ENCODE measurements around the gene SEMG1. TPM values are rescaled to one million over a fixed set of nuclear protein-coding genes. Genes with fewer than 3 reads are reported as not detected.

SEMG1 gene
- total RNA-seq, 1 experiment from 2014 or later = 2.0 TPM

- Histone ChIP-seq H2BK20ac (ENCODE audit: low read depth, low read length, poor library complexity, severe bottlenecking) (no peak overlapping the region), H2BK15ac (ENCODE audit: low read depth, low read length) (no peak overlapping the region), H3K27ac (ENCODE audit: insufficient read length, low read depth, low read length) (no peak overlapping the region), H3K4me2 (ENCODE audit: insufficient read depth, insufficient read length, low read length) (no peak overlapping the region), H4K20me1 (ENCODE audit: control insufficient read depth, insufficient read depth, insufficient read length) (no peaks in the 10 kb centered on the region), H3K9ac (ENCODE audit: extremely low read depth, insufficient read length, low read length) (no peak overlapping the region), H3K4me1 (ENCODE audit: insufficient read depth, low read length) (peaks cover 4% of the 10 kb centered on the region; the same call in 1 of the 2 replicates), H3K9me3 (ENCODE audit: control insufficient read depth, low read depth, low read length) (no peaks in the 10 kb centered on the region), H3K23me2 (ENCODE audit: insufficient read length, low read depth, low read length, poor library complexity, severe bottlenecking) (no peaks in the 10 kb centered on the region), H3K14ac (ENCODE audit: insufficient read depth, low read length) (no peak overlapping the region), H3K56ac (ENCODE audit: insufficient read length, low read depth, low read length) (no peak overlapping the region), H2AK5ac (ENCODE audit: insufficient read length, low read length) (no peak overlapping the region), H4K5ac (ENCODE audit: insufficient read length, low read depth, low read length) (no peak overlapping the region), H3K27me3 (ENCODE audit: insufficient read depth, low read length) (no peaks in the 10 kb centered on the region), H2BK5ac (ENCODE audit: insufficient read length, low read length) (no peak overlapping the region), H2BK120ac (ENCODE audit: low read depth, low read length, poor library complexity, severe bottlenecking) (no peak overlapping the region), H4K8ac (replicated peaks; ENCODE audit: insufficient read length, low read depth, low read length) (no peak overlapping the region), H2AFZ (ENCODE audit: low read length) (no peak overlapping the region), H4K91ac (ENCODE audit: insufficient read length, low read depth, low read length) (no peak overlapping the region), H3K79me1 (ENCODE audit: insufficient read depth, low read depth, low read length, poor library complexity, severe bottlenecking) (no peaks in the 10 kb centered on the region), H2BK12ac (ENCODE audit: insufficient read length, low read depth, low read length) (no peak overlapping the region), H3K79me2 (ENCODE audit: insufficient read depth, low read length) (no peaks in the 10 kb centered on the region), H3K18ac (ENCODE audit: insufficient read length, low read depth, low read length) (no peak overlapping the region), H3K23ac (ENCODE audit: insufficient read length, low read depth, low read length) (no peak overlapping the region), H3K4ac (ENCODE audit: low read depth, low read length) (no peak overlapping the region), H3T11ph (ENCODE audit: low read length) (no peak overlapping the region)
- H3K9me3 Mint-ChIP-seq = no peaks in the 10 kb centered on the region; a peak in 1 of 5 replicates
- peaks cover 20 to 21% of the 10 kb centered on the region in 2 experiments for H3K4me1 Mint-ChIP-seq
- no CpG with 5 or more reads among the region's 3 CpGs for WGBS (ENCODE audit: extremely low coverage, insufficient read length, low lambda C conversion rate)
- DNase-seq = no peak
- TF ChIP-seq CTCF (conservative IDR thresholded peaks at IDR 0.05) = no peak
- H3K27me3 Mint-ChIP-seq (ENCODE audit: low read depth) = peaks cover 23% of the 10 kb centered on the region
- no peak overlapping the region for H3K4me3 Mint-ChIP-seq
- no peak overlapping the region for H3K27ac Mint-ChIP-seq
- no peaks in the 10 kb centered on the region for H3K36me3 Mint-ChIP-seq (ENCODE audit: insufficient read depth in 1 of 3, low read depth in 3 of 3)
Measured at GRCh38 chr20:45212836-45213235, 6.0 kb downstream of the SEMG1 start.

Measured in H9 (cell line).